Panc1 (cell line): ENCODE results near the gene PLA2G4F. TPM values are rescaled to one million over a fixed set of nuclear protein-coding genes. Genes with fewer than 3 reads are reported as not detected.
A peak's percentile ranks its signal among the peaks of the same experiment; 100 is the strongest.

Experiments
- ATAC-seq: fragments of 200-7000 bp; cut with Tn5 transposase; 2 replicates; pipeline ENCODE4 v1.9.1; 2020; ENCODE audit warnings: mild to moderate bottlenecking, moderate library complexity
- BruUV-seq: library from RNA; stranded (reverse); fragments of 400-500 nt; replicated peaks from 2 replicates; lab custom pipeline; 2021; lab: Mats Ljungman, UMichigan
- CTCF ChIA-PET: fragments of 300-600 bp; sonication (Branson Sonifier 250); formaldehyde crosslinking; loops from one replicate; lab custom pipeline; 2022; ENCODE audit warnings: antibody characterized with exemption; lab: Charles Lee
- POLR2A ChIA-PET: fragments of 300-600 bp; sonication (Branson Sonifier 250); formaldehyde crosslinking; loops from one replicate; lab custom pipeline; 2022; ENCODE audit warnings: antibody characterized with exemption; lab: Charles Lee
- DNase-seq: peaks from one replicate; pipeline ENCODE4 v3.0.0-alpha.2; 2010; ENCODE audit warnings: low read depth, low spot score
- H3K27ac ChIP-seq: 2 replicates; pipeline ENCODE4 v1.5.1; 2011; ENCODE audit warnings: mild to moderate bottlenecking, low read length, inconsistent platforms
- H3K27me3 ChIP-seq: fragments of 200-500 bp; sonication (Bioruptor generic); 2 replicates; pipeline ENCODE4 v1.6.0; 2014; ENCODE audit warnings: low read length, inconsistent platforms; ENCODE audit not compliant: control insufficient read depth, insufficient read depth
- H3K36me3 ChIP-seq: fragments of 200-500 bp; sonication (Bioruptor generic); 2 replicates; pipeline ENCODE4 v1.5.1; 2014; ENCODE audit warnings: inconsistent platforms, mild to moderate bottlenecking, low read length, moderate library complexity; ENCODE audit not compliant: control insufficient read depth, insufficient read depth
- H3K4me1 ChIP-seq: 2 replicates; pipeline ENCODE4 v1.5.1; 2011; ENCODE audit warnings: inconsistent platforms, mild to moderate bottlenecking, low read length, moderate library complexity; ENCODE audit not compliant: control insufficient read depth, insufficient read depth
- H3K4me3 ChIP-seq, 2 experiments: 2 replicates each; pipeline ENCODE4 v1.5.1; 2011 to 2012; ENCODE audit warnings: low read depth in 2 of 2, low read length in 2 of 2, mild to moderate bottlenecking in 2 of 2, inconsistent platforms in 1 of 2, moderate library complexity in 1 of 2
- H3K9me3 ChIP-seq: fragments of 200-500 bp; sonication (Bioruptor generic); 2 replicates; pipeline ENCODE4 v1.5.1; 2014; ENCODE audit warnings: low read depth, mild to moderate bottlenecking, inconsistent platforms, low read length, moderate library complexity; ENCODE audit not compliant: control insufficient read depth, insufficient read depth
- CTCF ChIP-seq: fragments of 450-650 bp; IDR thresholded peaks from 2 replicates; pipeline ENCODE4 v1.5.1; 2017; ENCODE audit warnings: mild to moderate bottlenecking
- POLR2AphosphoS5 ChIP-seq: IDR thresholded peaks from 2 replicates; pipeline ENCODE4 v1.6.1; 2012; ENCODE audit warnings: mild to moderate bottlenecking, low read depth, low read length, moderate library complexity
- SIN3A ChIP-seq: IDR thresholded peaks from 2 replicates; pipeline ENCODE4 v1.6.1; 2012; ENCODE audit warnings: low read depth, mild to moderate bottlenecking, low read length, moderate library complexity, borderline replicate concordance; ENCODE audit not compliant: insufficient read depth
- TCF7L2 ChIP-seq: IDR thresholded peaks from 2 replicates; pipeline ENCODE4 v1.6.1; 2011; ENCODE audit warnings: mild to moderate bottlenecking, low read depth, low read length, inconsistent platforms
- in situ Hi-C: cut with HindIII; loops from 2 replicates; pipeline ENCODE4 v1.10.0; 2016; ENCODE audit warnings: low sequenced_read_pairs, low pct_unique_long_range_greater_than_20kb
- intact Hi-C: fragments of 100-400 bp; cut with micrococcal nuclease; formaldehyde crosslinking; loops from one replicate; pipeline ENCODE4 v1.10.0; 2022; ENCODE audit not compliant: unreplicated experiment
- total RNA-seq: library from RNA; stranded (reverse); gene quantifications from one replicate; pipeline ENCODE4 v1.2.1, GENCODE V29; 2021; ENCODE audit not compliant: unreplicated experiment
- TF ChIP-seq, protein P1 (sequence below), 2 experiments: IDR thresholded peaks; 2 replicates each; pipeline ENCODE4 v1.6.1; 2011 to 2012; ENCODE audit warnings: low read depth in 2 of 2, control low read depth in 1 of 2, low read length in 1 of 2, mild to moderate bottlenecking in 1 of 2, moderate library complexity in 1 of 2; ENCODE audit not compliant: insufficient read depth in 1 of 2

The PLA2G4F gene
- total RNA-seq, 1 experiment from 2014 or later, result not detected

DNA sequence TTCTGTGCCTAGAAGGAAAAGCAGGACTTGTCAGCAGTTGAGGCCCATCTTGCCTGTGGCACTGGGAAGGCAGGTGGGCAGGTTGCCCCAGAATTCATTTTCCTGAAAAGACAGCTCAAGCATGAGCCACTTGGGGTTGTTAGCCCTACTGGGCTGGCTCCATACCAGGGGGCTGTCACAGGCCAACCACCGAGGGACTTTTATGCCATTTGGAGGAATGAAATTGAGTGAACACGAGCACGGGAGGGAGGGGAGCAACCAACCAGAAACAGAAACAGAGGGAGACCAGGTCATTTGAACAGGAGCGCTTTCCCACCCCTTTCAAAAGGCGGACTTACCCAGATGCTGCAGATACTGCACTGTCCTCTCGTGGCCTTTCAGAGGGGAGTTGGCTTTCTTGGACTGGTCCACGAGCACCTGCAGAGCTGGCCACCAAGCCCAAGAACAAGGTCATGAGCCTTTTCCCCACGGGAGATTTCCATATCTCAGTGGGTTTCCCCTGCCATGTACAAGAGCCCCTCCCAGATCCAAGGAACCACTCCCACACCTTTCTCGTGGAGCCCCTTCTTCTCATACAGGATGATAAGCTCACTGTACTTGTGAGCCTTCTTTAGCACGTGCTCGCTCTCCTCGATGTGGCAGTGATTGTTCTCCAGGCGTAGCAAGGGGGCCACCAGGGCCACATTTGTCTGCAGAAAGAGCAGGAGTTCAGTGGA is 9.9 kb upstream of the PLA2G4F start:
- Histone ChIP-seq H3K4me1 (no peaks in the 10 kb centered on the region), H3K9me3 (no peaks in the 10 kb centered on the region), H3K4me3 (no peak overlapping the region), H3K36me3 (peaks cover 25% of the 10 kb centered on the region), H3K27me3 (no peaks in the 10 kb centered on the region), H3K27ac (no peak overlapping the region)
- POLR2A ChIA-PET, result no interaction called here
- TF ChIP-seq TCF7L2 (no peak), POLR2AphosphoS5 (no peak), SIN3A (no peak), CTCF (no peak)
- TF ChIP-seq, protein P1, sequence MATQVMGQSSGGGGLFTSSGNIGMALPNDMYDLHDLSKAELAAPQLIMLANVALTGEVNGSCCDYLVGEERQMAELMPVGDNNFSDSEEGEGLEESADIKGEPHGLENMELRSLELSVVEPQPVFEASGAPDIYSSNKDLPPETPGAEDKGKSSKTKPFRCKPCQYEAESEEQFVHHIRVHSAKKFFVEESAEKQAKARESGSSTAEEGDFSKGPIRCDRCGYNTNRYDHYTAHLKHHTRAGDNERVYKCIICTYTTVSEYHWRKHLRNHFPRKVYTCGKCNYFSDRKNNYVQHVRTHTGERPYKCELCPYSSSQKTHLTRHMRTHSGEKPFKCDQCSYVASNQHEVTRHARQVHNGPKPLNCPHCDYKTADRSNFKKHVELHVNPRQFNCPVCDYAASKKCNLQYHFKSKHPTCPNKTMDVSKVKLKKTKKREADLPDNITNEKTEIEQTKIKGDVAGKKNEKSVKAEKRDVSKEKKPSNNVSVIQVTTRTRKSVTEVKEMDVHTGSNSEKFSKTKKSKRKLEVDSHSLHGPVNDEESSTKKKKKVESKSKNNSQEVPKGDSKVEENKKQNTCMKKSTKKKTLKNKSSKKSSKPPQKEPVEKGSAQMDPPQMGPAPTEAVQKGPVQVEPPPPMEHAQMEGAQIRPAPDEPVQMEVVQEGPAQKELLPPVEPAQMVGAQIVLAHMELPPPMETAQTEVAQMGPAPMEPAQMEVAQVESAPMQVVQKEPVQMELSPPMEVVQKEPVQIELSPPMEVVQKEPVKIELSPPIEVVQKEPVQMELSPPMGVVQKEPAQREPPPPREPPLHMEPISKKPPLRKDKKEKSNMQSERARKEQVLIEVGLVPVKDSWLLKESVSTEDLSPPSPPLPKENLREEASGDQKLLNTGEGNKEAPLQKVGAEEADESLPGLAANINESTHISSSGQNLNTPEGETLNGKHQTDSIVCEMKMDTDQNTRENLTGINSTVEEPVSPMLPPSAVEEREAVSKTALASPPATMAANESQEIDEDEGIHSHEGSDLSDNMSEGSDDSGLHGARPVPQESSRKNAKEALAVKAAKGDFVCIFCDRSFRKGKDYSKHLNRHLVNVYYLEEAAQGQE (IDR thresholded peaks at IDR 0.05; ENCODE audit: insufficient read depth in 1 of 2, low read depth in 2 of 2, low read length in 1 of 2), result no peak
- ATAC-seq, result no peak
- DNase-seq, result no peak
- no TSS peak for BruUV-seq
- intact Hi-C loops, result no loop called here
- CTCF ChIA-PET, result no interaction called here
- in situ Hi-C loops, result no loop called here

GRCh38 chr15:42165106-42165505 is 8.7 kb upstream of the PLA2G4F start:
- Histone ChIP-seq H3K9me3 (no peaks in the 10 kb centered on the region), H3K4me3 (no peak overlapping the region), H3K27me3 (no peaks in the 10 kb centered on the region), H3K27ac (no peak overlapping the region), H3K36me3 (peaks cover 27% of the 10 kb centered on the region), H3K4me1 (no peaks in the 10 kb centered on the region)
- intact Hi-C loops, result no loop called here
- BruUV-seq, result TSS peak; percentile 51
- ATAC-seq (no peak), DNase-seq (no peak)
- ChIA-PET CTCF (no interaction called here), POLR2A (no interaction called here)
- in situ Hi-C loops, result no loop called here
- TF ChIP-seq CTCF (no peak), TCF7L2 (no peak), SIN3A (no peak), POLR2AphosphoS5 (no peak)
- TF ChIP-seq, protein P1 (IDR thresholded peaks at IDR 0.05; ENCODE audit: insufficient read depth in 1 of 2, low read depth in 2 of 2, low read length in 1 of 2), result no peak
